Activated CD4-positive, alpha-beta T cell treated with anti-CD3 and anti-CD28 coated beads for 4 hours (primary cell): Measurements from ENCODE around the gene MYCN.
"Not testable (repeated sequence)": the region's sequence is repeated elsewhere in the genome, so short reads cannot be mapped to it uniquely, and the experiment has no call there.

Source experiments
- DNase-seq, 2 donors: peaks; one replicate each; pipeline ENCODE4 v3.0.0-alpha.2; 2020

MYCN gene

DNA sequence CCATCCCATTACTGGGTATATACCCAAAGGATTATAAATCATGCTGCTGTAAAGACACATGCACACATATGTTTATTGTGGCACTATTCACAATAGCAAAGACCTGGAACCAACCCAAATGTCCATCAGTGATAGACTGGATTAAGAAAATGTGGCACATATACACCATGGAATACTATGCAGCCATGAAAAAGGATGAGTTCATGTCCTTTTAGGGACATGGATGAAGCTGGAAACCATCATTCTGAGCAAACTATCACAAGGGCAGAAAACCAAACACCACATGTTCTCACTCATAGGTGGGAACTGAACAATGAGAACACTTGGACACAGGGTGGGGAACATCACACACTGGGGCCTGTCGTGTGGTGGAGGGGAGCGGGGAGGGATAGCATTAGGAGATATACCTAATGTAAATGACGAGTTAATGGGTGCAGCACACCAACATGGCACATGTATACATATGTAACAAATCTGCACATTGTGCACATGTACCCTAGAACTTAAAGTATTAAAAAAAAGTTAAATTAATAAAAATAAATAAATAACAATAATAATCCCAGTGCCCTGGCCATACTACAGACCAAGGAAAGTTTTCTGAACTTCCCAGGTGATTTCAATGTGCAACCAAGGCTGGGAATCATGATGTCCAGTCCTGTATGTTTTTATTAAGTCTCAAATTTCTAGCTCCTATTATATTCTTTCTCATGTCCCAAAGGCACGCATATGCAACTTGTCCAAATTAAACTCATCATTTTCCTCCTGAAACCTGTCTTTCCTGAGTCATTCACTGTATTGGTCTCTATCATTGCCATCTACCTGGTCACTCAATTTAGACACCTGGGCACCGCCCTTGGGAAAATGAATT is 23.0 kb downstream of the MYCN start:
- not testable (repeated sequence) for DNase-seq

DNA sequence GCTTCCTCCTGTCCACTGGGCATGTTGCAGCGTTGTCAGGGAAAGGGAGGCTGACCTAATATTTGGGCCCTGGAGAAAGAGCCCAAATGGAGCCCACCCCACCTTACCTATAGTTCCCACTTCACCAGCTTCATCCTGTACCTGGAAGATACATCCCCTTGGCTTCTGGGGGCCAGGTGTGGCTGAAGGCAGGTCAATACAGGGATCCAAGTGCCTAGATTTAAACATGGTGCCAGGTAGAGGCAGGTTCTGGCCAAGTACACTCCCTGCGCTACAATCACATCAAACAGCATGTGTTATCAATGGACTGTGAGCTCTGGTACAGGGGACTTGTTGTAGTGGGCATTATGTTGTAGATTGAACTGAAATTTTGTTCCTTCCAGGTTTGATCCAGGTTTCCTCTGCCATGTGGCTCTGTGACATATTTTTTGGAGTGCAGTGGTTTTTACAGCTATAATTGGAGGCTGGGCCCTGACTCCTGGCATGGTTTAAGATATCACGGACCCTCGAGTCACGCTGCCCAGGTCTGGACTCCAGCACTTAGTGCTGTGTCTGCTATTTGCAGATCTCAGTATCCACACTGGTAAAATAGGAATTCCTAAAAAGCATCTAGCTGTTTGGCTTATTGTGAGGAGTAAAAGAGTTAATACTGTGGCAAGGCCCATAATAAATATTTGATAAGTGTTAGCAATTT is 23.8 kb downstream of the MYCN start:
- no peak for DNase-seq

DNA sequence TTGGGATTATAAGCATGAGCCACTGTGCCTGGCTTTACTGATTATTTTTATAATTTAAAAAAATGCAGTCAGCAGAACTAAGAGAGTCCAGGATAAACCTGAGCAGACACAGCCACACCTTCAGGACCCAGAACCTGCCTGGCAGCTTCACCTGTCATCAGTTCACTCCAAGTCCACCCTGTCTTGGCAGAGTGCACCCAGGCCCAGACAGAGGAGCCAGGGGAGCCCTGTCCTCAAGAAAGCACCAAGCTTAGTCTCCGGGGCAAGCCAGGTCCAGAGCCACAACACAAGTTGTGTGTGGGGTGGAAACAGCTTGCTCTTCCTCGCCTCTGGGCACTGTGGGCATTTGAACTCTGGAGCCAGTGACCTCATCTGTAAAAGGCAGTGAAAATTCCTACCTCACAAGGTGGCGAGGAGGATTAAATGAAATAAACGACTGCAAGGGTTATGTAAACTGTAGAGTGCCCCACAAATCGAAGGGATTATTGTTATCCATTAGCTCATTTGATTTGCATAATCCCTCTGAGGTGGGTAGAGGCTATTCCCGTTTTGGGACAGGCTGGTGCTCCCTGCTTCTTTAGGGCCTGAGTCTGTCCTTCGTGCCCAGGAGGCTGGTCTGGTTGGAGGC is 24.7 kb downstream of the MYCN start:
- DNase-seq = no peak

DNA sequence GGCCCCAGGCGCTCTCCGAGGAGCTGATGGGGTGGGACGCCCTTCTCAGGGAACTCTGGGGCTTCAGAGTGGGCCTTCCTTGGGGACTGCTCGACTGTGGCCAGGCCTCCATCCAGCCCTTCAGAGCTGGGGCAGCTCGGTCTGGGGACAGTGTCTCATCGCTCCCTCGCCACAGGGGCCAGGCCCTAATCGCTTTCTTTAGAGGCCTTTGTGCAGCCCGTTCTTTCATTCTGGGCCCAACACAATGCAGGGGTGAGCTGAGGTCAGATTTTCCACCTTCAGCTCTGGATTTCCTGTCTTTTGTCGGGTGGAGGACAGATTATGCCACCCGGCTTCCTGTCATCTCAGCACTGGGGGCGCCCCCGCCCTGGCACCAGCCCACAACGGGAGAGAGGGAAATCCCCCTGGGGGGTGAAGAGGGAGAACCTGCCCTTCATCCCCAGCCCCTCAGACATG is 25.2 kb downstream of the MYCN start:
- DNase-seq = peak; percentile 56 to 60

DNA sequence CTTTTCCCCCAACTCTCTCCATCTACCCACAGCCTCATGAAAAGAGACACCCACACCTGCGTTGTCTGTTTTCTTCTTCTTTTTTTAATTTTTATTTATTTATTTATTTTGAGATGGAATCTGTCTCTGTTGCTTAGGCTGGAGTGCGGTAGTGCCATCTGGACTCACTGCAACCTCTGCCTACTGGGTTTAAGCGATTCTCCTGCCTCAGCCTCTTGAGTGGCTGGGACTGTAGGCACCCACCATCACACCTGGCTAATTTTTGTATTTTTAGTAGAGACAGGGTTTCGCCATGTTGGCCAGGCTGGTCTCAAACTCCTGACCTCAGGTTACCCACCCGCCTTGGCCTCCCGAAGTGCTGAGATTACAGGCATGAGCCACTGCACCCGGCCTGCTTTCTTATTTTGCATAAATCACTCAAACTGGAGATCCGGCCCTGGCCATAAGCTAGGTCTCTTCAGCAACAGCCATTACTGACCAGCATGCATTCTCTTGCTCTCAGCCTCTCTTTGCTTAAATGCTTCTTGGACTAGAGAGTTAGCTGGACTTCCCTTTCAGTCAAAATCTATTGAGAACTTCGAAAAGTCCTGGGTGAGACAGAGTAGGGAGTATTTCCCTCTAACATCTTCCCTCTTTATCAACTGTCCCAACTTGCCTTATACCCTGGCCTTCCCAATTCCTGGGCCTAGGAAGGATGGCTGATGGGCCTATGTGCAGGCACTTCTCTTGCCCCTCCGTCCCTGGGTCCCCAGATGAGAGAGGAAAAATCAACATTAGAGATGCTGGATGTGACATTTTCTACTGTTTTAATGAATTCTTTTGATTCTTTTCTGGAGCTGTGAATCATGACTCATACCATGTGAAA is 27.3 kb downstream of the MYCN start:
- no peak for DNase-seq

DNA sequence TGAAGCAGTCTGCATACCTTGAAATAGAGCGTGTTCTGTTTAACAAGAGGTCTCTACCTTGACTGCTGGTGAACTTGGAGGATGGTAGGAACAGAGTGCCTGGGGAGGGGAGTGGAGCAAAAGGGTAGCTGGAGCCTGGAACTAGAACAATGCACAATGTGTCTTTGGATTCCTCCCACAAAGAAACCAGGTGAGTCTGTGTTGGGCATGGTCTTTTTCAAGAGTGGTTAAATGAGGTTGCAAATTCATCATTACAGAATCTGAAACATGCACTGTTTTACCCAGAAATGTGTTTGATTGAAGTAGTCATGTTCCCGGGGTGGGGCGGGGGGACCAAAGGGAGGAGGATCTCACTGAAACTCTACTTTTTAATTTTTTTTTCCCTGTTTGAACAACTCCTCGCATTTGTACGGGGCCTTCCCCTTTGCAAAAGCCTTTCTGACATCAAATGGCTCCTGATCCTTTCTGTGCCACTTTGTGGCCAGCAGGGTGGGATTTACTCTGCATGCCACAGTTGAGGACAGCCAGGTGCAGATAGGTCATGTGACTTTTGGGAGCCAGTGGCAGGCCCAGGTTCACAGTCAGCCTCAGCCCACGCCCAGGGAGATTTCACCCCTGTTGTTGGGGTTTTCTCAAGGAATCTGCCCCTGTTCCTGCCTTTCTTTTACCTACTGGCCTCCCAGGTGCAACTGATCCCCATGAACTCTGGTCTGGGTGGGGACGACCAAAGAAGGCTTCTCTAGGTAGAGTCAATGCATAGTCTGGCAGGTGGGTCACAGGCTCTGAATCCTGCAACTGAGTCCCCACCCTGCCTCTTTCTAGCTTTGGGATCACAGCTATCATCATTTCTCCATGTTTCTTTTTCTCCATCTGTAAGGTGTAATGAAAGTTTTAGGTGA is 28.2 kb downstream of the MYCN start:
- no peak for DNase-seq

DNA sequence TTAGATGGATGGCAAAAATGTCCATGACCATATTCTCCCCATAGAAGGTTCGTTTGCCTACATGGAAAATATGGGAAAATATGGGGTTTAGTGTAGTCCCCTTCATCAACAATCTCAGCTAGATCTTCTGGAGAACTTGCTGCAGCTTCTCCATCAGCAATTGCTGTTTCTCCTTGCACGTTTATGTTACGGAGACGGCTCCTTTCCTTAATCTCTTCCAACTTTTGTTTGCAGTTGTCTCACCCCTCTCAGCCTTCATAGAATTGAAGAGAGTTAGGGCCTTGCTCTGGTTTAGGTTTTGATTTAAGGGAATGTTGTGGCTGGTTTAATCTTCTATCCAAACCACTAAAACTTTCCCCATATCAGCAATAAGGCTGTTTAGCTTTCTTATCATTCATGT is 28.9 kb downstream of the MYCN start:
- no peak for DNase-seq

DNA sequence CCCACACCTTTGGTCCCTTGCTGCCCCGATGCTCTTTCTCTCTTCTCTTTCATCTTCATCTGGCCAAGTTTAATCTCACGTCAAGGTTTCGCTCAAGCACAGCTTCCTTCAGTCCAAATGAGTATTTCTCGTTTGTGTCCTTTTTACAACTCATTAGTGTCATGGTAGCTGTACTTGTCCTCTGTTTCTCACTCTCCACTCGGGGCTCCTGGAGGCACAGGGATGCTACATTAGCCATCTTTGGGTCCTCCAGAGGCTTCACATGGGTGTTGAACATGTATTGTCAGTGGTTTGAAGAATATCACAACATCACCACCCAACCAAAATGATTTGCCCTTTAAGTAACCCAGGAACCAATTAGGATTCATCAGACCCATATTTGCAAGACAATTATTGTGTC is 30.4 kb downstream of the MYCN start:
- no peak for DNase-seq

DNA sequence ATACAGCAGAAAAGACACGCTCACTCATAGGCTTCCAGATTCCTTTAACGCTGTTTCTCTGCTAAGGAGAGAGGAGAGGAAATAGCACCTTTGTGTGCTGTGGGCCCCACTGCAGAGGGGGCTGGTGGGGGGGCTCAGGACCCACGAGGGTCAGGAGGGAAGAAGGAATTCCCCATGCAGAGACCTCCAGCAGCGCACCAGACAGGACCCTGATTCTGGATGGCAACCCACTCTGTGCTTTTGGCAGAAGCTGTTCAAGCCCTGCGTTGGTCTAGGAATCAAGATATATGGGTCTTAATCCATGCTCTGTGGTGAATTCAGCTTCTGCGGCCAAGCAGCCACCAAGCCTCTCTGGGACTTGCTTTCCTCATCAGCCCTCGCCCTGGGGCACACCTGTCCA is 31.0 kb downstream of the MYCN start:
- no peak for DNase-seq

DNA sequence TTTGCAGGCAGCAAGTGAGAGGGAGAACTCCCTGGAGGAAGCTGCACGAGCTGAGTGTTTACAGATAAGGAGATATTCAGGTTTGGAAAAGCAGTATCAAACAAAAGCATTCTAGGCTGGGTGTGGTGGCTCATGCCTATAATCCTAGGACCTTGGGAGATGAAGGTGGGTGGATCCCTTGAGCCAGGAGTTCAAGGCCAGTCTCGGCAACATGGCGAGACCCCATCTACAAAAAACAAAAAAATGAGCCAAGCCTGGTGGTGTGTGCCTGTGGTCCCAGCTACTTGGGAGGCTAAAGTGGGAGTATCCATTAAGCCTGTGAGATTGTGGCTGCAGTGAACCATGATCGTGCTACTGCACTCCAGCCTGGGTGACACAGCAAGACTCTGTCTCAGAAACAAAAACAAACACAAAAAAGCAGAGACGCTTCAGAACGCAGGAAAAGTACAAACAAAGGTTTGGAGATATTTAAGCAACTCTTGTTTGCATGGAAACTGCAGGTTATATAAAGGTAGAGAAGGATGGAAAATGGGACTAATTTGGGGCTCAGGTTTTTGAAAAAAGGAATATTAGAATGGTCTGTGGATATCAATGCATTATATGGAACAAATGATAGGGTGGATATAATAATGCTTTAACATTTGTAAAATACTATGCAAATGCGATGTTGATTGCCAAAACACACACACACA is 31.6 kb downstream of the MYCN start:
- DNase-seq = no peak

DNA sequence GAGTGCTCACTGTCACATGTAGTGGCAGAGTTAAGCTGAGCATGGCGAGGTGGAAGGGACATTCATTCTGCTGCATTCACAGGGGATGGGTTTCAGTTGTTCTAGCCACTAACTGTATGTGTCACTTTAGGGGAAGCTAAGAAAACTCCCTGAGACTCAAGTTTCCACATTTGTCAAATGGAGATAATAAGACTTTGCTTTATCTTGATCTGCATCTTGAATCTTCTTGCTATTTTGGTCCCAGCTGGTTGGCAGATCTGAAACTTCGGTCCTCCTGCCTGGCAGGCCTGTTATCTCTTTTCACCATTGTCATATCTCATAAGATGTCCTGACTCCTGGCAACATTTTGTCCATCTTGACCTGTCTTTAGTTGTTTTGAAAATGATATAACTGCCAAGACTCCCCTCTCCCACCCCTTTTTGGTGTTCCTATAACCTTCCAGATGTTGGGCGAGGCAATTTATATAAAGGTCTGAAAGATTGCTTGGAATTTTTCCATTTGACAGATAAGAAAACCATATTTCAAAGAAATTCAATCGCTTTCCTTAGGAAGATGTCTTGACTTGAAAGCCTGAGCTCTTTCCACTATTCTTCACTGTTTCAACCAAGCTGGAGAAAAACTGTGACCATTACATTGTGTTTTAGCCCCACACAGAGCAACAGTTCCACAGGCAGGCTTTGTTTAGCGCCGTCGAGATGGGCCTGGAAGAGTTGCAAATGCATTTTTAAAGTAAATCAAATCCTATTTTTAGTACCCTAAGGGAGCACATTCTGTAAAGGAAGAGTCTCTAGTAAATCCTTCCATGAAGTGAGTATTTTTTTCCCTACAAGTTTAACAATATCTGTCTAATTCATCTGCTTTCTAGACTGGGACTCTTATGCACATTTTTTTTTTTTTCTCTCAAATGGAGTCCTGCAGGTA is 33.4 kb downstream of the MYCN start:
- DNase-seq = no peak

DNA sequence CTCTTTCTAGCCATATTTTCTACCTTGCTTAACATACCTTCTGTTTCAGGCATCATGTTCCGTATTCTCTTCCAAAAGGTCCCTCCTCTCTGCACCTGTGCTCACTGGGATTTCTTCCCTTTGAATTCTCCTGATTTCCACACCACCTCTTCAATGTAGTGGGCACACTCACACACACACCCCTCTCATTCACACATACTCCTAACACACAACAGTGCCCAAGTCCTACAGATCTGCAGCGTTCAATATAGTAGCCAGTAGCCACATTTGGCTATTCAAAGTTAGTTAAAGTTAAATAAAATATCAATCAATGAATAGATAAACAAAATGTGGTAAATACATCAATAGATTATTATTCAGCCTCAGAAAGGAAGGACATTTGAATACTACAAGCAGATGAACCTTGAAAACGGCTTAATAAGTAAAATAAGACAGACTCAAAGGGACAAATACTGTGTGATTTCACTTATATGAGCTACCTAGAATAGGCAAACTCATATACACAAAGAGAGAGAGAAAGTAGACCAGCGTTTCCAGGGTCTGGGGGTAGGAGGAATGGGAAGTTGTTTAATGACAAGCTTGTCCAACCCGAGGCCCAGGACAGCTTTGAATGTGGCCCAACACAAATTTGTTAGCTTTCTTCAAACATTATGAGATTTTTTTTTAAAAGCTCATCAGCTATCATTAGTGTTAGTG is 34.4 kb downstream of the MYCN start:
- no peak for DNase-seq

DNA sequence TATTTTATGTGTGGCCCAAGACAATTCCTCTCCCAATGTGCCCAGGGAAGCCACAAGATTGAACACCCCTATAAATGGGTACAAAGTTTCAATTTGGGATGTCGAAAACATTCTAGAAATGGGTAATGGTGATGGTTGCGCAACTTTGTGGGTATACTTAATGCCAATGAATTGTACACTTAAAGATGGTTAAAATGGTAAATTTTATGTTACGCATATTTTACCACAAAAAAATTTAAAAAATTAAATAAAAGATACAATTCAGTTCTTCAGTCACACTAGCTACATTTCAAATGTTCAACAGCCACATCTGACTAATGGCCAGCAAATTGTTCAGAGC is 34.9 kb downstream of the MYCN start:
- no peak for DNase-seq

DNA sequence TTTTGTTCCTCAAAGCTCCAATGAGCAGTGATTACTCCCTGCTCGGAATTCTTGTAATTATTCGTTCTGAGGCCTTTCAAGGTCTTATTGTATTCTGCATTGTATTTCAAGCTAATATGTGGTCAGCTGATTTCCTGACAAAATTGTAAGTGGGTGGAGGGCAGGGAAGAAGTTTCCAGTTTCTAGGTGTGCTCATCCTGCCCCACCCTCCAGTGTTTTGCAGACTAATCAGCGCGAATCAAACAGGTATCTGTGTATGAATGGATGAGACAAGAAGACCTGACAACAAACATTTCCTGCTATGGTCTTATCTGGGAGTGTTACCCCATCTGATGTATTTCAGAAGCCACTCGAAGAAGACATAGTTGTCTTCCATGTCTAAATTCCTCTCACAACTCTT is 35.3 kb downstream of the MYCN start:
- no peak for DNase-seq

DNA sequence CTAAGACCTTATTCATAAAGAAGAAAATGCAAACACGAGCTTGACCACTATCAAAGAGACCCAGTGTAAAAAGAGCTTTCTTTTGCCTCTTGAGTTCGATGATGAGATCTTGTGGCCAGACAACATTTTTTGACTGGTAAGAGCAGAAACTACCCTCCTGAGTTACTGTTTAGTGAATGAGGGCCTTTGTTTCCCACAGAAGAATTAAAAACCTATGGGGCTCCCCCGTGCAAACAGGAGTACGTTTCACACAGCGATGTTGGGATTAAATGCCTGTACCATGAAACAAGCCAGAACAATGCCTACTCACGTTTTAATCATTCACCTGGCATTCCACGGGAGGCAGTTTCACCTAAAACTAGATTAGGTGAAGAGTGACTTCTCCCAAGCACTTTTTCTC is 36.0 kb downstream of the MYCN start:
- no peak for DNase-seq

DNA sequence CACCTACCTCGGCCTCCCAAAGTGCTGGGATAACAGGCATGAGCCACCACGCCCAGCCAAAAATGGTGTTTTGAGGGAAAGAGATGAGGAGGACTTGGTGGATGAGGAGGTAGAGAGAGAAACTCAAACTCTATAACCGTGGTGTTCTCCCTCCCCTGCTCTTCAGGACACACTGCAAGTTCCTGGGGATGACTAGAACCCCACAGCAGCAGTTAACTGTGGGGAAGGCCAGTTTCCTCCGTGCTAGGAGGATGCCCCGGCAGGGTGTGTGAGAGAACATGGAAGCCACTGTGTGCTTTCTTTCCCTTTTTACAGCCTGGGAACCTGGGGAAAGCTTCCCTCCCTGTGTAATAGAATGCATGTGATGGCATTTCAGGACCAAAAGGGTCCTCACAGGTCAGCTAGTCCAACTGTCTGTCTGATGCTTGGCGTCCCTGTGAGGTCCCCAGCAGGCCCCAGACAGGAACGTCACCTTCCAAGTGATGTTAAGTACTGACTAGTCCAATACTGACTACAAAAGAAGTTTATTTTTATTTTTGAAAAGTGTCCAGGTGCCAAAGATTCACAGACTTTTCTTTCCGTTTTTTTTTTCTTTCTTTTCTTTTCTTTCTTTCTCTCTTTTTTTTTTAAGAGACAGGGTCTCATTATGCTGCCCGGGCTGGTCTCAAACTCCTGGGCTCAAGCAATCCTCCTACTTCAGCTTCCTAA is 38.9 kb downstream of the MYCN start:
- DNase-seq = no peak

DNA sequence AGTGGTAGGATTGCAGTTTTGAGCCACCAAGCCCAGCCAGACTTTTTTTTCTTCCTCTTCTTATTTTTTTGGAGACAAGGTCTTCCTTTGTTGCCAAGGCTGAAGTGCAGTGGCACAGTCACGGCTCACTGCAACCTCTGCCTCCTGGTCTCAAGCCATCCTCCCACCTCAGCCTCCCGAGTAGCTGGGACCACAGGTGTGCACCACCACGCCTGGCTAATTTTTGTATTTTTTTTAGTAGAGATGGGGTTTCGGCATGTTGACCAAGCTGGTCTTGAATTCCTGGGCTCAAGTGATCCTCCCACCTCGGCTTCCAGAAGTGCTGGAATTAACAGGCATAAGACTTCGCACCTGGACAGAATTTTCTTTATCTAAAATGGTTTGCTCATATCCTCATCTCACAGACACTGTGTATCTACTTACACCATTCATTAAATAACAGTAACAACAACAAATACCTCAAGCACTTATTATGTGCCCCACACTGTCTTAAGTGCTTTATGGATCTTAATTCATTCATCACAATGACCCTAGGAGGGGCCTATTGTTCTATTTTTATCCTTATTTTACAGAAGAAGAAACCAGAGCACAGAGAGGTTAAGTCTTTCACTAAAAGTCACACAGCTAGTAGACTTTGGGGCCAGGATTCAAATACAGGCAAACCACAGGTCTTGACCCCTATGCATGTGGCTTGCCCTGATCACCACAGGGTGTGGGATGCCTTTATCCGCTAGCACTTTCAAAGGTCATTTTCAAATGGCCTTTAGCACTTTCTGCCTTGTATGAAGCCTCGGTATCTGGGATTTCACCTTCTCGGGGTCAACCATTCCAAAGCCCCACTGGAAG is 39.6 kb downstream of the MYCN start:
- no peak for DNase-seq

DNA sequence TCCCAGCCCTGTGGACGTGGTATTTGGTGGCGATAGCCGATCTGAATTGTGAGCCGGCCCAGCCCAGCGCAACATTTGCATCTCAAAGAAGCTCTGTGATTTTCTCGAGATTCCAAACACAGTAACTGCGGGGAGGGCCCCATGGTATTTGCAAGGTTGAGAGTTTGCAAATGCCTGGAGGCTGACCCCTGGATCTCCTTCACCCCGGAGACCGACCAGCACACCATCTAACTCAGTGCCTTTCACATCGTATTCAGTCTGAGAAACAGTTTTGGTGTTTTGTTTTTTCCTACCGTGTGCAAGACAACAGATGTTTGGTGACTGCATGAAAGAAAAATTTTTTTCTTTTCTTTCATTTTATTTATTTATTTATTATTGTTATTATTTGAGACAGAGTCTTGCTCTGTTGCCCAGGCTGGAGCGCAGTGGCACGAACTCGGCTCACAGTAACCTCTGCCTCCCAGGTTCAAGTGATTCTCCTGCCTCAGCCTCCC is 40.3 kb downstream of the MYCN start:
- no peak for DNase-seq
